ENCODE results near the gene SIK3. TPM values are rescaled to one million over a fixed set of nuclear protein-coding genes. Genes with fewer than 3 reads are reported as not detected.

Gene SIK3
- total and polyA plus RNA-seq, 8 donors = 11.1 to 27.3 (median 24.0) TPM

- H3K27me3 ChIP-seq = no peaks in the 10 kb centered on the region
- 71 to 83% methylated on average over 2 of the region's 2 CpGs for WGBS, 2 donors
- H3K9me3 ChIP-seq = no peaks in the 10 kb centered on the region
- H3K36me3 ChIP-seq = no peaks in the 10 kb centered on the region
- intact Hi-C loops (cut with DNase I) = no loop called here
- H3K4me1 ChIP-seq = peaks cover 4 to 40% (median 9%) of the 10 kb centered on the region in 3 donors
- H3K27ac ChIP-seq = no peak overlapping the region
- FAIRE-seq (peak; percentile 39), DNase-seq (no peak), ATAC-seq (no peak)
- no peak for TF ChIP-seq CTCF (IDR thresholded peaks at IDR 0.05)
- no peak overlapping the region for H3K4me3 ChIP-seq
Measured at GRCh38 chr11:117066959-117067358, 31.3 kb downstream of the SIK3 start.

DNA sequence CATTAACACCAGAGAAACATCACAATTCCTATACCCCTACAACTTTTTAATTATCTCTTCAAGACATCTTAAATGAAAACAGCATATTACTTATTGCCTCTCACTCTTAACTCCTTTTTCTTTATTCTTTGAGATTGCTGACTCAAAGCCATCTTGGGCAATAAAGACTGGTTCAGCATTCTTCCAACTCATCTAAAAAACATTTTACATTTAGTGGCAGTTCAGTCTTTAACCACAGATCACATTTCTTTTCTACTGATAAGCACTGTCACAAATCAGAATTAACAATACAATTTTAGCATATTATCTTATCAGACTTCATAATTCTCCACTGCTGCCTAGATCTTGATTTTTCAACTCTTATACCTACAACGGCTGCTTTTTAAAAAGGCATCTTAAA lies 34.0 kb downstream of the SIK3 start:
- ATAC-seq (no peak), FAIRE-seq (no peak), DNase-seq (no peak)
- Histone ChIP-seq H3K27ac (no peak overlapping the region), H3K4me3 (no peak overlapping the region), H3K27me3 (no peaks in the 10 kb centered on the region), H3K36me3 (no peaks in the 10 kb centered on the region), H3K4me1 (peaks cover 0 to 26% (median 7%) of the 10 kb centered on the region in 3 donors), H3K9me3 (no peaks in the 10 kb centered on the region)
- no peak for TF ChIP-seq CTCF (IDR thresholded peaks at IDR 0.05)
- 17 to 21% methylated on average over 1 of the region's 1 CpG for WGBS, 2 donors
- intact Hi-C loops (cut with DNase I) = no loop called here

DNA sequence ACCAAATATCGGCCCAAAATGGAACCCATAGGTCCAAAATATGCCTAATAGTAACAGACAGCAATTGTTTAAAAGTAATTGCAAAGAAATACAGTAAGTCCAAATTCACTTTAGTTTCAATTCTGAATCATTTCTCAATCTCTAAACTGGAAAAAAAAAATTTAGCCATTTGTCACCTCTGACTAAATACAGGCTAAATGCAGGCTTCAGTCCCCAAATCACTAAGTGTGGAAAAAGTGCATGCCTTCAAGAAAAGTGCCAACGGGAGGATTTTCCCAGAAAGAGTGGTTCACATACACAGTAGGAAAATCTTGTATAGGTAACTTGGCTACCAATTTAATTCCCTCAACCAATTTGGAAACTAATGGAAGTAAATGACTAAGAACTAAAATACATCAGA lies 35.7 kb downstream of the SIK3 start:
- Histone ChIP-seq H3K4me3 (no peak overlapping the region), H3K9me3 (no peaks in the 10 kb centered on the region), H3K36me3 (no peaks in the 10 kb centered on the region), H3K27me3 (no peaks in the 10 kb centered on the region), H3K27ac (no peak overlapping the region), H3K4me1 (peaks cover 7 to 38% (median 10%) of the 10 kb centered on the region in 3 donors)
- intact Hi-C loops (cut with DNase I) = no loop called here
- ATAC-seq (no peak), DNase-seq (no peak), FAIRE-seq (no peak)
- TF ChIP-seq CTCF (IDR thresholded peaks at IDR 0.05) = no peak
- WGBS, 2 donors = 86 to 92% methylated on average over 2 of the region's 2 CpGs

DNA sequence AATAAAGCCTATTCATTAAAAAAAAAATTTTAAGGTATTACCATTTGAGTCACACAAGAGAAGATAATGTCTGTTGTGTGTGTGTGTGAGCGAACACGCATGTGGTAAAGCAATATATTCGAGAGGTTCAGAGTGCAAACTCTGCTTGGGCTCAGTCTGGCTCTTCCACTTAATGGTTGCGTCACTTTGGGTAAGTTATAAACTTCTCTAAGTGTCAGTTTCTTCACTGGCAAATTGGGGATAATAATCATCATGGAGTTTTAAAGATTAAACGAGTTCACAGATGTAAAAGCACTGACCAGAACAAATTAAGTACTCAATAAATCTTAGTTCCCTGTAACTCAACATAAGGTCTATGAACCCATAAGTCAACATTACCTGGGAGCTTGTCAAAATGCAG lies 37.0 kb downstream of the SIK3 start:
- ATAC-seq = no peak
- intact Hi-C loops (cut with DNase I) = no loop called here
- no peak for FAIRE-seq
- Histone ChIP-seq H3K27me3 (no peaks in the 10 kb centered on the region), H3K9me3 (no peaks in the 10 kb centered on the region), H3K4me3 (no peak overlapping the region), H3K27ac (no peak overlapping the region), H3K4me1 (peaks cover 7 to 38% (median 10%) of the 10 kb centered on the region in 3 donors), H3K36me3 (no peaks in the 10 kb centered on the region)
- WGBS, 2 donors = 93% methylated on average over 5 of the region's 5 CpGs
- no peak for TF ChIP-seq CTCF (IDR thresholded peaks at IDR 0.05)
- DNase-seq = no peak

GRCh38 chr11:117059611-117060148 lies 38.5 kb downstream of the SIK3 start:
- FAIRE-seq (no peak), ATAC-seq (no peak), DNase-seq (no peak)
- no peaks in the 10 kb centered on the region for H3K36me3 ChIP-seq
- WGBS, 2 donors = 71 to 85% methylated on average over 3 of the region's 3 CpGs
- TF ChIP-seq CTCF (IDR thresholded peaks at IDR 0.05) = no peak
- H3K4me1 ChIP-seq = peaks cover 7 to 38% (median 10%) of the 10 kb centered on the region in 3 donors
- H3K27ac ChIP-seq = no peak overlapping the region
- no peak overlapping the region for H3K4me3 ChIP-seq
- no peaks in the 10 kb centered on the region for H3K9me3 ChIP-seq
- H3K27me3 ChIP-seq = no peaks in the 10 kb centered on the region
- intact Hi-C loops (cut with DNase I) = no loop called here
